Common myeloid progenitor, CD34-positive (primary cell): ENCODE data around the gene RELL1.

ENCODE experiments used
- CTCF ChIA-PET: fragments of 350-600 bp; sonication (Branson Sonifier 250); formaldehyde crosslinking; loops from one replicate; lab custom pipeline; 2021; ENCODE audit warnings: antibody characterized with exemption; lab: Charles Lee
- POLR2A ChIA-PET: fragments of 350-600 bp; sonication (Branson Sonifier 250); formaldehyde crosslinking; loops from one replicate; lab custom pipeline; 2021; ENCODE audit warnings: antibody characterized with exemption; lab: Charles Lee
- DNase-seq, 3 donors: peaks; one replicate each; pipeline versions ENCODE4 v3.0.0 to v3.0.0-alpha.2; 2013
- H3K27ac ChIP-seq, 2 experiments: 1 replicate in 1 of 2; 2 replicates in 1 of 2; pipeline ENCODE4 v1.7.0; 2013; ENCODE audit warnings: inconsistent platforms in 2 of 2, low read length in 2 of 2, mild to moderate bottlenecking in 2 of 2, low read depth in 1 of 2, moderate library complexity in 1 of 2; ENCODE audit not compliant: severe bottlenecking in 2 of 2, insufficient read depth in 1 of 2, poor library complexity in 1 of 2
- H3K27me3 ChIP-seq, 5 experiments: replicated peaks in 2 of 5; 1 replicate in 3 of 5; 2 replicates in 2 of 5; pipeline versions ENCODE4 v1.6.1 to v1.7.0; 2013; ENCODE audit warnings: low read length in 4 of 5, mild to moderate bottlenecking in 2 of 5, moderate library complexity in 2 of 5, inconsistent platforms in 1 of 5; ENCODE audit not compliant: insufficient read depth in 5 of 5, control insufficient read depth in 4 of 5
- H3K36me3 ChIP-seq, 4 experiments: 1 replicate in 2 of 4; 2 replicates in 2 of 4; pipeline versions ENCODE4 v1.6.1 to v1.7.0; 2013; ENCODE audit warnings: low read length in 3 of 4, control low read depth in 1 of 4, mild to moderate bottlenecking in 1 of 4; ENCODE audit not compliant: control insufficient read depth in 4 of 4, insufficient read depth in 4 of 4
- H3K4me1 ChIP-seq, 4 experiments: 1 replicate in 3 of 4; 2 replicates in 1 of 4; pipeline versions ENCODE4 v1.6.1 to v1.7.1; 2013; ENCODE audit warnings: low read length in 3 of 4, mild to moderate bottlenecking in 3 of 4, control low read depth in 1 of 4, inconsistent platforms in 1 of 4, moderate library complexity in 1 of 4; ENCODE audit not compliant: control insufficient read depth in 4 of 4, insufficient read depth in 4 of 4; ENCODE audit errors: control extremely low read depth in 1 of 4
- H3K4me3 ChIP-seq, 7 experiments: 1 replicate in 4 of 7; 2 replicates in 3 of 7; pipeline versions ENCODE4 v1.5.1 to v1.7.0; 2013; ENCODE audit warnings: mild to moderate bottlenecking in 7 of 7, low read length in 6 of 7, moderate library complexity in 6 of 7, inconsistent platforms in 2 of 7, low read depth in 2 of 7, control low read depth in 1 of 7; ENCODE audit not compliant: insufficient read depth in 4 of 7, control insufficient read depth in 1 of 7; ENCODE audit errors: extremely low read depth in 1 of 7
- H3K9me3 ChIP-seq, 5 experiments: 1 replicate in 4 of 5; 2 replicates in 1 of 5; pipeline versions ENCODE4 v1.6.1 to v1.7.1; 2013; ENCODE audit warnings: low read length in 4 of 5, mild to moderate bottlenecking in 2 of 5, inconsistent platforms in 1 of 5, low read depth in 1 of 5, moderate library complexity in 1 of 5; ENCODE audit not compliant: control insufficient read depth in 4 of 5, insufficient read depth in 2 of 5; ENCODE audit errors: control extremely low read depth in 1 of 5
- WGBS: methylation state at CpG from one replicate; pipeline ENCODE4 v1.1.5; 2013; ENCODE audit not compliant: insufficient coverage; 5-methylcytosine and 5-hydroxymethylcytosine counted together

The RELL1 gene

DNA sequence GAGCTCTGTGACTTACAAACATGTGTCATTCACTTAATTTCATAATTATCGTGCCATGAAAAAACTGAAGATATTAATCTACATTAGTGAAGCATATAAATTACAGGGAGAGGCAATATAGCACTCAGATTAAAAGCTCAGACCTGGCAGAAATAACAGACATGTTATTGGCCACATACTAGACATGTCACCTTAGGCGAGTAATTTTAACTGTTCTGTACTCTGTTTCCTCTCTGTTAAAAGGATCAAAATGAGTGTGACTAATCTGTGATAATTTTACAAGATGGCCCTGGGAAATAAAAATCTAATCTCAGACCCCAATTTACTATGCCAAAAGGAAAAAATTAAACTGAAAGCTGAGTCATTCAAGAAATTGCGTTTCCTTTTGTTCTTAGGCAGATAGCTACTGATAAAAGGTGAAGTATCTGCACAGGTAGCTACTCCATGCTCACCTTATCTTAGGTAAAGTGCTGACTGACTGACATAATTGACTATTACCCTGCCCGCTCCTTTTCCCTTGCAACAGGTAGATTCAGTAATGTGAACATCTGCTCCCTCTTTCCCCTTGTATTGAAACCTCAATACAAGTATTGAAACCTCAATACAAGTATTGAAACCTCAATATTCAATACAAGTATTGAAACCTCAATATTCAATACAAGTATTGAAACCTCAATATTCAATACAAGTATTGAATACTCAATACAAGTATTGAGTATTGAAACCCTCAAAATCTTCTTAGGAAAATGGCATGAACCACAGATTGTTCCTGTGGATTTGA lies 33.2 kb downstream of the RELL1 start:
- 90% methylated on average over 2 of the region's 4 CpGs for WGBS
- POLR2A ChIA-PET = interaction anchor here (0.7 kb wide), 1 partner anchor 80 kb away, joined by 3 read pairs; no protein-coding TSS in a partner anchor

GRCh38 chr4:37651781-37652377 lies 34.3 kb downstream of the RELL1 start:
- H3K4me3 ChIP-seq = no peak overlapping the region
- DNase-seq = no peak
- peaks cover 0 to 6% (median 0%) of the 10 kb centered on the region in 4 experiments for H3K4me1 ChIP-seq
- H3K27me3 ChIP-seq = no peaks in the 10 kb centered on the region
- H3K27ac ChIP-seq = no peak overlapping the region
- WGBS = 94% methylated on average over 4 of the region's 13 CpGs
- CTCF ChIA-PET = interaction anchor here (1.0 to 1.9 kb wide), 5 partner anchors 10 to 100 kb away, joined by 3 to 7 read pairs (median 4); no protein-coding TSS in a partner anchor
- H3K9me3 ChIP-seq = peaks cover 2 to 31% (median 12%) of the 10 kb centered on the region in 5 experiments
- H3K36me3 ChIP-seq = peaks cover 10 to 47% (median 31%) of the 10 kb centered on the region in 4 experiments
- POLR2A ChIA-PET = interaction anchor here (0.8 kb wide), 1 partner anchor 10 kb away, joined by 3 read pairs; no protein-coding TSS in a partner anchor

More for the DNA sequence above, 33.2 kb downstream of the RELL1 start:
- CTCF ChIA-PET = interaction anchor here (0.8 to 1.3 kb wide), 2 partner anchors 28 to 50 kb away, joined by 3 to 4 read pairs; no protein-coding TSS in a partner anchor
- Histone ChIP-seq H3K27ac (no peak overlapping the region), H3K36me3 (peaks cover 8 to 48% (median 31%) of the 10 kb centered on the region in 4 experiments), H3K4me3 (no peak overlapping the region), H3K4me1 (peaks cover 0 to 6% (median 0%) of the 10 kb centered on the region in 4 experiments), H3K27me3 (no peaks in the 10 kb centered on the region), H3K9me3 (peaks cover 2 to 41% (median 17%) of the 10 kb centered on the region in 5 experiments)
- no peak for DNase-seq

DNA sequence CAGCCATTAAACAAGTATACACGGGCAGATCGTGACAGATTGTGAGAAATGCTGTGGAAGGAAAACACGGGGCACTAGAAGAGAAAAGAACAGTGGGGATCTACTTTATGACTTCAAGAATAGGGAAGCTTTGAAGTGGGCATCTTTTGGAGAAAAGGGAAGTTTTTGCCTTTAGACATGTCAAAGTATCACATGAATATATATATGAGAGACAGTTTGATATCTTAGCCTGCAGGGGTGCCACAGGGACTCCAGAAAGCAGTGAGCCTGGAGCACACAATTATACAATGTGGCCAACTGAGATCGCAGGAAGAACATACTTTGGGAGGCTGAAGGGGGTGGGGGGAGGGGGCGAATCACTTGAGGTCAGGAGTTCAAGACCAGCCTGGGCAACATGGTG lies 35.7 kb downstream of the RELL1 start:
- WGBS = 93% methylated on average over 3 of the region's 5 CpGs
- no peak overlapping the region for H3K27ac ChIP-seq
- DNase-seq = peak; percentile 4 to 44 (median 37)
- peaks cover 0 to 17% (median 2%) of the 10 kb centered on the region in 5 experiments for H3K9me3 ChIP-seq
- ChIA-PET CTCF (interaction anchor here (0.9 to 1.9 kb wide), 3 partner anchors 30 to 150 kb away, joined by 3 to 7 read pairs (median 3); no protein-coding TSS in a partner anchor), POLR2A (no interaction called here)
- no peaks in the 10 kb centered on the region for H3K27me3 ChIP-seq
- H3K36me3 ChIP-seq = peaks cover 18 to 49% (median 33%) of the 10 kb centered on the region in 4 experiments
- no peak overlapping the region for H3K4me3 ChIP-seq
- H3K4me1 ChIP-seq = peaks cover 0 to 6% (median 0%) of the 10 kb centered on the region in 4 experiments

DNA sequence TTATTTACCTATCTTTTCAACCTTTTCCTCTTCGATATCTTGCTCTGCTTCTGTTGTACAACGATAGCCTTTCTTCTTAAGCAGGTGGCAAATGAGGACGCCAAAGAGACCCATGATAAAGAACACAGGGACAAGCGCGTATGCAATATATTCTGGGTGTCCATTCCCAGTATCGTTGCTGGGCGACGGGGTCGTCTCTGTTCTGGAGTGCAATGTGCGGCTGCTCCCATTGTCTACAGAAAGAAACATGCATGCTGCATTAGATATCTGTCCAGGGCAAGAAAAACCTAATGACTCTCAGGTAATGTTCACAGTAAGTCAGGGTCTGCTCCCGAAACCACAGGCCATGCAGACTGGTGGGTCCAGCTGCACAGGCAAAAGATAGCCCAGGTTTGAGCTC lies 36.9 kb downstream of the RELL1 start:
- no peak overlapping the region for H3K27ac ChIP-seq
- peaks cover 0 to 6% (median 0%) of the 10 kb centered on the region in 4 experiments for H3K4me1 ChIP-seq
- 98% methylated on average over 11 of the region's 11 CpGs for WGBS
- H3K9me3 ChIP-seq = peaks cover 0 to 8% (median 0%) of the 10 kb centered on the region in 5 experiments
- H3K27me3 ChIP-seq = no peaks in the 10 kb centered on the region
- peaks cover 16 to 56% (median 33%) of the 10 kb centered on the region in 4 experiments for H3K36me3 ChIP-seq
- CTCF ChIA-PET = no interaction called here
- DNase-seq = no peak
- H3K4me3 ChIP-seq = no peak overlapping the region
- POLR2A ChIA-PET = no interaction called here

GRCh38 chr4:37648084-37648817 lies 37.9 kb downstream of the RELL1 start:
- Histone ChIP-seq H3K9me3 (no peaks in the 10 kb centered on the region), H3K27me3 (no peaks in the 10 kb centered on the region), H3K27ac (no peak overlapping the region), H3K36me3 (peaks cover 16 to 59% (median 30%) of the 10 kb centered on the region in 4 experiments), H3K4me3 (no peak overlapping the region), H3K4me1 (peaks cover 0 to 6% (median 0%) of the 10 kb centered on the region in 4 experiments)
- no peak for DNase-seq
- WGBS = 100% methylated on average over 4 of the region's 8 CpGs
- ChIA-PET POLR2A (interaction anchor here (0.9 kb wide), 1 partner anchor 38 kb away, joined by 5 read pairs; no protein-coding TSS in a partner anchor), CTCF (interaction anchor here (1.4 kb wide), 1 partner anchor 25 kb away, joined by 3 read pairs; no protein-coding TSS in a partner anchor)

DNA sequence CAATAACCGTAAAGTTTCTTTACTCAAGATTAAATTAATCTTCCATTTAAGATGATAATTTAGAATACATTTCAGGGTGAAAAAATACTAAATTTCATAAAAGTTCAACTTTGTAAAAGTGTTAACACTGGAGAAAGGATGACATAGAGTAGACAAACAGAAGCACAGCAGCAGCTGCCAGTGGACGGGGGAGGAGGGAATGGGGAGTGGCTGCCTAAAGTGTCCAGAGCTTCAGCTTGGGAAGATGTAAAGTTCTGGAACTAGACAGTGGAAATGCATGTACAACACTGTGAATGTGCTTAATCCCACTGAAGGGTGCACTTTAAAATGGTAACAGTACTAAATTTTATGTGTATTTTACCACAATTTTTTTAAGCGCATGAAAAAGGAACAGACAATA lies 39.9 kb downstream of the RELL1 start:
- CTCF ChIA-PET = interaction anchor here (1.2 to 1.7 kb wide), 2 partner anchors 9 to 13 kb away, joined by 3 to 4 read pairs; no protein-coding TSS in a partner anchor
- no peak for DNase-seq
- POLR2A ChIA-PET = no interaction called here

More for the DNA sequence above, 39.9 kb downstream of the RELL1 start:
- Histone ChIP-seq H3K36me3 (peaks cover 13 to 61% (median 33%) of the 10 kb centered on the region in 4 experiments), H3K27me3 (no peaks in the 10 kb centered on the region), H3K9me3 (no peaks in the 10 kb centered on the region), H3K4me3 (no peak overlapping the region), H3K27ac (no peak overlapping the region), H3K4me1 (peaks cover 0 to 6% (median 0%) of the 10 kb centered on the region in 4 experiments)
- 90% methylated on average over 1 of the region's 3 CpGs for WGBS
